GM23248 (cell line): ENCODE data around the gene RUNDC1. TPM values are rescaled to one million over a fixed set of nuclear protein-coding genes. Genes with fewer than 3 reads are reported as not detected.

Experiments used
- DNase-seq: peaks from one replicate; pipeline ENCODE4 v3.0.0-alpha.2; 2015
- H2AFZ ChIP-seq: fragments of 200-600 bp; sonication (generic); 2 replicates; pipeline ENCODE4 v1.6.1; 2016; ENCODE audit warnings: antibody characterized with exemption
- H3F3A ChIP-seq: fragments of 200-600 bp; sonication (generic); 2 replicates; pipeline ENCODE4 v1.6.1; 2016; ENCODE audit warnings: mild to moderate bottlenecking, antibody characterized with exemption, mixed run types; ENCODE audit not compliant: insufficient read depth
- H3K27ac ChIP-seq: fragments of 200-600 bp; sonication (generic); 2 replicates; pipeline ENCODE4 v1.5.1; 2016; ENCODE audit warnings: mild to moderate bottlenecking
- H3K27me3 ChIP-seq: fragments of 200-600 bp; sonication (generic); replicated peaks from 2 replicates; pipeline ENCODE4 v1.6.1; 2016; ENCODE audit warnings: mild to moderate bottlenecking; ENCODE audit not compliant: insufficient read depth
- H3K36me3 ChIP-seq: fragments of 200-600 bp; sonication (generic); 2 replicates; pipeline ENCODE4 v1.6.1; 2016; ENCODE audit warnings: low read depth, mild to moderate bottlenecking
- H3K4me1 ChIP-seq: fragments of 200-600 bp; sonication (generic); 2 replicates; pipeline ENCODE4 v1.6.1; 2016; ENCODE audit warnings: mild to moderate bottlenecking; ENCODE audit not compliant: insufficient read depth
- H3K4me2 ChIP-seq: fragments of 200-600 bp; sonication (generic); one replicate; pipeline ENCODE4 v1.6.1; 2016; ENCODE audit warnings: mild to moderate bottlenecking; ENCODE audit not compliant: unreplicated experiment
- H3K4me3 ChIP-seq: fragments of 200-600 bp; sonication (generic); 2 replicates; pipeline ENCODE4 v1.5.1; 2016; ENCODE audit warnings: mild to moderate bottlenecking
- H3K79me2 ChIP-seq: fragments of 200-600 bp; sonication (generic); 2 replicates; pipeline ENCODE4 v1.6.1; 2016; ENCODE audit warnings: mild to moderate bottlenecking; ENCODE audit not compliant: insufficient read depth
- H3K9ac ChIP-seq: fragments of 200-600 bp; sonication (generic); 2 replicates; pipeline ENCODE4 v1.6.1; 2016; ENCODE audit warnings: mild to moderate bottlenecking
- H3K9me2 ChIP-seq: fragments of 200-600 bp; sonication (generic); 2 replicates; pipeline ENCODE4 v1.6.1; 2016; ENCODE audit warnings: mixed run types, mild to moderate bottlenecking, moderate library complexity; ENCODE audit not compliant: insufficient read depth
- H3K9me3 ChIP-seq: fragments of 200-600 bp; sonication (generic); one replicate; pipeline ENCODE4 v1.6.1; 2017; ENCODE audit warnings: low read depth
- H4K20me1 ChIP-seq: fragments of 200-600 bp; sonication (generic); 2 replicates; pipeline ENCODE4 v1.6.0; 2016; ENCODE audit not compliant: insufficient read depth
- EZH2 ChIP-seq: fragments of 200-600 bp; sonication (generic); IDR thresholded peaks from 2 replicates; pipeline ENCODE4 v1.6.1; 2018; ENCODE audit warnings: antibody characterized with exemption, mild to moderate bottlenecking; ENCODE audit not compliant: insufficient read depth, poor library complexity, severe bottlenecking
- EZH2phosphoT487 ChIP-seq: fragments of 200-600 bp; sonication (generic); IDR thresholded peaks from 2 replicates; pipeline ENCODE4 v1.6.1; 2018; ENCODE audit warnings: antibody characterized with exemption, moderate library complexity, mild to moderate bottlenecking, low read depth; ENCODE audit not compliant: insufficient read depth
- WGBS, 2 experiments: methylation state at CpG; one replicate each; pipeline ENCODE4 v1.1.6; 2015 to 2017; ENCODE audit warnings: low lambda C conversion rate in 2 of 2, low coverage in 1 of 2; ENCODE audit errors: missing lambda C conversion rate in 2 of 2; 5-methylcytosine and 5-hydroxymethylcytosine counted together
- in situ Hi-C: fragments of 300-500 bp; cut with MboI; formaldehyde crosslinking; loops from 2 replicates; pipeline ENCODE4 v1.15.0; 2020
- polyA plus RNA-seq: library from polyadenylated mRNA; unstranded; fragments of >200 nt; fragmentation: Nextera tagmentation; extraction: Ambion mirVana; gene quantifications from 2 replicates; pipeline ENCODE4 v1.2.1, GENCODE V29; 2016
- total RNA-seq: library from RNA; depleted of rRNA; stranded (reverse); fragments of >200 nt; shearing (Covaris generic); gene quantifications from 2 replicates; pipeline ENCODE4 v1.2.3, GENCODE V29; 2014

RUNDC1 gene
- total and polyA plus RNA-seq, 2 experiments from 2014 or later = 7.6 to 8.0 TPM

- Histone ChIP-seq H3K36me3 (no peaks in the 10 kb centered on the region), H4K20me1 (no peaks in the 10 kb centered on the region), H3K4me1 (no peaks in the 10 kb centered on the region), H3K9me2 (no peaks in the 10 kb centered on the region), H3K4me2 (no peak overlapping the region), H3F3A (no peaks in the 10 kb centered on the region), H3K4me3 (no peak overlapping the region), H3K9ac (no peak overlapping the region), H3K27me3 (no peaks in the 10 kb centered on the region), H3K9me3 (no peaks in the 10 kb centered on the region), H2AFZ (no peak overlapping the region), H3K27ac (no peak overlapping the region), H3K79me2 (no peaks in the 10 kb centered on the region)
- DNase-seq = no peak
- 43 to 49% methylated on average over 12 of the region's 12 CpGs for WGBS, 2 experiments
- no peak for TF ChIP-seq EZH2phosphoT487
- TF ChIP-seq EZH2 = no peak
- in situ Hi-C loops = loop anchor here (25.0 kb wide), 1 partner anchor 278 kb away; no protein-coding TSS in a partner anchor
Observed at GRCh38 chr17:43033948-43034881, 53.9 kb downstream of the RUNDC1 start.

GRCh38 chr17:43034894-43035293 is 54.5 kb downstream of the RUNDC1 start:
- Histone ChIP-seq H3K79me2 (no peaks in the 10 kb centered on the region), H3K9me2 (no peaks in the 10 kb centered on the region), H3K4me1 (no peaks in the 10 kb centered on the region), H3K27me3 (no peaks in the 10 kb centered on the region), H3K9ac (no peak overlapping the region), H3K4me3 (no peak overlapping the region), H4K20me1 (no peaks in the 10 kb centered on the region), H3F3A (no peaks in the 10 kb centered on the region), H3K27ac (no peak overlapping the region), H3K9me3 (no peaks in the 10 kb centered on the region), H2AFZ (no peak overlapping the region), H3K36me3 (no peaks in the 10 kb centered on the region), H3K4me2 (no peak overlapping the region)
- WGBS, 2 experiments = 86 to 91% methylated on average over 3 of the region's 3 CpGs
- in situ Hi-C loops = loop anchor here (25.0 kb wide), 1 partner anchor 277 kb away; no protein-coding TSS in a partner anchor
- DNase-seq = no peak
- TF ChIP-seq EZH2 (no peak), EZH2phosphoT487 (no peak)

GRCh38 chr17:43039646-43040045 is 59.3 kb downstream of the RUNDC1 start:
- 92 to 100% methylated on average over 2 of the region's 2 CpGs for WGBS, 2 experiments
- H3K4me3 ChIP-seq = no peak overlapping the region
- TF ChIP-seq EZH2phosphoT487 (no peak), EZH2 (no peak)
- H2AFZ ChIP-seq = no peak overlapping the region
- no peaks in the 10 kb centered on the region for H3K9me3 ChIP-seq
- H3K27ac ChIP-seq = no peak overlapping the region
- H3F3A ChIP-seq = no peaks in the 10 kb centered on the region
- no peaks in the 10 kb centered on the region for H3K36me3 ChIP-seq
- no peak for DNase-seq
- no peak overlapping the region for H3K4me2 ChIP-seq
- no peaks in the 10 kb centered on the region for H3K9me2 ChIP-seq
- 0 out of 2 replicates have a peak, but pooled peaks cover 3% of the 10 kb centered on the region for H3K4me1 ChIP-seq
- no peaks in the 10 kb centered on the region for H4K20me1 ChIP-seq
- no peaks in the 10 kb centered on the region for H3K27me3 ChIP-seq
- in situ Hi-C loops = loop anchor here (25.0 kb wide), 1 partner anchor 273 kb away; no protein-coding TSS in a partner anchor
- no peak overlapping the region for H3K9ac ChIP-seq
- H3K79me2 ChIP-seq = no peaks in the 10 kb centered on the region

- Histone ChIP-seq H4K20me1 (no peaks in the 10 kb centered on the region), H3K27me3 (no peaks in the 10 kb centered on the region), H3K9ac (no peak overlapping the region), H3K4me3 (no peak overlapping the region), H3K4me2 (no peak overlapping the region), H3K9me3 (no peaks in the 10 kb centered on the region), H3F3A (no peaks in the 10 kb centered on the region), H3K79me2 (no peaks in the 10 kb centered on the region), H3K9me2 (no peaks in the 10 kb centered on the region), H3K4me1 (0 out of 2 replicates have a peak, but pooled peaks cover 3% of the 10 kb centered on the region), H2AFZ (no peak overlapping the region), H3K36me3 (no peaks in the 10 kb centered on the region), H3K27ac (no peak overlapping the region)
- 88 to 90% methylated on average over 2 of the region's 2 CpGs for WGBS, 2 experiments
- DNase-seq = no peak
- in situ Hi-C loops = loop anchor here (25.0 kb wide), 1 partner anchor 272 kb away; no protein-coding TSS in a partner anchor
- TF ChIP-seq EZH2phosphoT487 (no peak), EZH2 (no peak)
Observed at GRCh38 chr17:43040655-43041054, 60.3 kb downstream of the RUNDC1 start.
